Measurements from ENCODE around the gene CHIA. TPM values are rescaled to one million over a fixed set of nuclear protein-coding genes. Genes with fewer than 3 reads are reported as not detected.

The CHIA gene
- total RNA-seq, 1 experiment from 2014 or later = not detected

DNA sequence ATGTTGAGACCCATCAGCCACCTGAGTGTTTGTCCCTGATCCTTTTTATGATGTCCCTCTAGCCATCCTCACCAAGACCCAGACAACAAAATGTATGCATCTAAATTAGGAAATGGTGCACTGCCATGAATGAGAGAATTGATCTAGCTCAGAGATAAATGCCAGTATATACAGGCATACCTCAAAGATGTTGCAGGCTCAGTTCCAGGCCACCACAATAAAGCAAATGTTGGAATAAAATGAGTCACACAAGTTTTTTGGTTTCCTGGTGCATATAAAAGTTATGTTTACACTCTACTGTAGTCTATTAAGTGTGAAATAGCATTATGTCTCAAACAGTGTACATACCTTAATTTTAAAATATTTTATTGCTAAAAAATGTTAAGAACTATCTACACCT, 63.9 kb downstream of the CHIA start:
- Histone ChIP-seq H3K36me3 (ENCODE audit: control insufficient read depth in 1 of 2, insufficient read depth in 2 of 2, low read length in 2 of 2) (no peaks in the 10 kb centered on the region), H4K20me1 (ENCODE audit: insufficient read depth) (no peaks in the 10 kb centered on the region), H3K27me3 (ENCODE audit: insufficient read depth, low read length) (no peaks in the 10 kb centered on the region), H3K27ac (ENCODE audit: low read depth, low read length) (no peak overlapping the region), H3K4me1 (ENCODE audit: control insufficient read depth in 1 of 2, insufficient read depth in 2 of 2, low read length in 2 of 2) (no peaks in the 10 kb centered on the region), H3K4me2 (ENCODE audit: low read length) (no peak overlapping the region), H2AFZ (ENCODE audit: low read depth, low read length, poor library complexity, severe bottlenecking) (no peak overlapping the region), H3K9me2 (ENCODE audit: insufficient read depth) (no peaks in the 10 kb centered on the region), H3K9me3 (ENCODE audit: control insufficient read depth in 1 of 2, insufficient read depth in 1 of 2, low read depth in 1 of 2, low read length in 2 of 2) (no peaks in the 10 kb centered on the region), H3K79me2 (ENCODE audit: insufficient read depth, low read length) (no peaks in the 10 kb centered on the region), H3K9ac (ENCODE audit: low read length) (no peak overlapping the region), H3K4me3 (replicated peaks in 1 of 2; ENCODE audit: low read depth in 1 of 2, low read length in 2 of 2) (no peak overlapping the region)
- POLR2A ChIA-PET = no interaction called here
- intact Hi-C loops (cut with micrococcal nuclease) = no loop called here
- BruUV-seq (replicated peaks) = no TSS peak
- ATAC-seq = no peak
- TF ChIP-seq, protein P1, sequence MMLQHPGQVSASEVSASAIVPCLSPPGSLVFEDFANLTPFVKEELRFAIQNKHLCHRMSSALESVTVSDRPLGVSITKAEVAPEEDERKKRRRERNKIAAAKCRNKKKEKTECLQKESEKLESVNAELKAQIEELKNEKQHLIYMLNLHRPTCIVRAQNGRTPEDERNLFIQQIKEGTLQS (IDR thresholded peaks at IDR 0.05) = no peak
- TF ChIP-seq, protein P2, sequence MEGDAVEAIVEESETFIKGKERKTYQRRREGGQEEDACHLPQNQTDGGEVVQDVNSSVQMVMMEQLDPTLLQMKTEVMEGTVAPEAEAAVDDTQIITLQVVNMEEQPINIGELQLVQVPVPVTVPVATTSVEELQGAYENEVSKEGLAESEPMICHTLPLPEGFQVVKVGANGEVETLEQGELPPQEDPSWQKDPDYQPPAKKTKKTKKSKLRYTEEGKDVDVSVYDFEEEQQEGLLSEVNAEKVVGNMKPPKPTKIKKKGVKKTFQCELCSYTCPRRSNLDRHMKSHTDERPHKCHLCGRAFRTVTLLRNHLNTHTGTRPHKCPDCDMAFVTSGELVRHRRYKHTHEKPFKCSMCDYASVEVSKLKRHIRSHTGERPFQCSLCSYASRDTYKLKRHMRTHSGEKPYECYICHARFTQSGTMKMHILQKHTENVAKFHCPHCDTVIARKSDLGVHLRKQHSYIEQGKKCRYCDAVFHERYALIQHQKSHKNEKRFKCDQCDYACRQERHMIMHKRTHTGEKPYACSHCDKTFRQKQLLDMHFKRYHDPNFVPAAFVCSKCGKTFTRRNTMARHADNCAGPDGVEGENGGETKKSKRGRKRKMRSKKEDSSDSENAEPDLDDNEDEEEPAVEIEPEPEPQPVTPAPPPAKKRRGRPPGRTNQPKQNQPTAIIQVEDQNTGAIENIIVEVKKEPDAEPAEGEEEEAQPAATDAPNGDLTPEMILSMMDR (IDR thresholded peaks at IDR 0.05 in 2 of 3, conservative IDR thresholded peaks at IDR 0.05 in 1 of 3; ENCODE audit: borderline replicate concordance in 1 of 3, insufficient read depth in 1 of 3, low read depth in 2 of 3, low read length in 2 of 3) = no peak
- TF ChIP-seq FOSL1 (IDR thresholded peaks at IDR 0.05; ENCODE audit: low read depth) (no peak), EGR1 (IDR thresholded peaks at IDR 0.05; ENCODE audit: low read depth) (no peak), ZNF274 (IDR thresholded peaks at IDR 0.05; ENCODE audit: low read depth, low read length) (no peak), ELF1 (IDR thresholded peaks at IDR 0.05; ENCODE audit: borderline replicate concordance, low read depth) (no peak), POLR2AphosphoS5 (IDR thresholded peaks at IDR 0.05; ENCODE audit: low read depth, low read length) (no peak)
- RAD21 ChIA-PET (ENCODE audit: low non-redundant PET in 1 of 2, low total read pairs in 2 of 2, uncharacterized antibody in 2 of 2, unreplicated experiment in 2 of 2) = no interaction called here
- CTCF ChIA-PET = no interaction called here
- DNase-seq (ENCODE audit: low read depth, low spot score) = no peak

DNA sequence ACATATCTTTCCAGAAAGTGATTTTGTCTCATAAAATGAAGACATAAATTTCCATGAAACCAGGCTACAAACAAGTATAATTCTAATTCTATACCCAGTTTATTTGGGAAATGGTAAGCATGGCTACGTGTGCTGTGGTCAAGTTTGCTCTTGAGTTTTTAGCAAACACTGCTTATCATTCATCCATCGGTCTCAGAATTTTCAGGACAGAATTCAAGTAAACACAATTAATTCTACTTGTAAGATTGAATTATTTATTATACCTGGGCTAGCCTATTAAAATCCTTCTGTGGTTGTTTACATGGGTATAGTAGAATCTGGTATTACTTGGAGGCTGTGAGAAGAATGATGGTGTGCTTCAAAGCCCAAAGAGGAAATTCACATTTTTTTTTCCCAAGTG, 68.3 kb downstream of the CHIA start:
- Histone ChIP-seq H2AFZ (ENCODE audit: low read depth, low read length, poor library complexity, severe bottlenecking) (no peak overlapping the region), H3K27me3 (ENCODE audit: insufficient read depth, low read length) (no peaks in the 10 kb centered on the region), H3K9me2 (ENCODE audit: insufficient read depth) (no peaks in the 10 kb centered on the region), H3K4me3 (replicated peaks in 1 of 2; ENCODE audit: low read depth in 1 of 2, low read length in 2 of 2) (no peak overlapping the region), H3K4me2 (ENCODE audit: low read length) (no peak overlapping the region), H4K20me1 (ENCODE audit: insufficient read depth) (no peaks in the 10 kb centered on the region), H3K9me3 (ENCODE audit: control insufficient read depth in 1 of 2, insufficient read depth in 1 of 2, low read depth in 1 of 2, low read length in 2 of 2) (no peaks in the 10 kb centered on the region), H3K9ac (ENCODE audit: low read length) (no peak overlapping the region), H3K4me1 (ENCODE audit: control insufficient read depth in 1 of 2, insufficient read depth in 2 of 2, low read length in 2 of 2) (no peaks in the 10 kb centered on the region), H3K36me3 (ENCODE audit: control insufficient read depth in 1 of 2, insufficient read depth in 2 of 2, low read length in 2 of 2) (no peaks in the 10 kb centered on the region), H3K79me2 (ENCODE audit: insufficient read depth, low read length) (no peaks in the 10 kb centered on the region), H3K27ac (ENCODE audit: low read depth, low read length) (no peak overlapping the region)
- POLR2A ChIA-PET = no interaction called here
- BruUV-seq (replicated peaks) = no TSS peak
- intact Hi-C loops (cut with micrococcal nuclease) = no loop called here
- CTCF ChIA-PET = no interaction called here
- DNase-seq (ENCODE audit: low read depth, low spot score) = no peak
- RAD21 ChIA-PET (ENCODE audit: low non-redundant PET in 1 of 2, low total read pairs in 2 of 2, uncharacterized antibody in 2 of 2, unreplicated experiment in 2 of 2) = no interaction called here
- TF ChIP-seq ZFX (IDR thresholded peaks at IDR 0.05) (no peak), FOSL1 (IDR thresholded peaks at IDR 0.05; ENCODE audit: low read depth) (no peak), TCF7L2 (IDR thresholded peaks at IDR 0.05; ENCODE audit: borderline replicate concordance, extremely low read depth, insufficient read depth, insufficient read length) (no peak), POLR2AphosphoS5 (IDR thresholded peaks at IDR 0.05; ENCODE audit: low read depth, low read length) (no peak), SP1 (IDR thresholded peaks at IDR 0.05; ENCODE audit: low read depth) (no peak), EGR1 (IDR thresholded peaks at IDR 0.05; ENCODE audit: low read depth) (no peak), EZH2 (IDR thresholded peaks at IDR 0.05) (no peak), CBX3 (IDR thresholded peaks at IDR 0.05; ENCODE audit: low read depth) (no peak)
- TF ChIP-seq, protein P3, sequence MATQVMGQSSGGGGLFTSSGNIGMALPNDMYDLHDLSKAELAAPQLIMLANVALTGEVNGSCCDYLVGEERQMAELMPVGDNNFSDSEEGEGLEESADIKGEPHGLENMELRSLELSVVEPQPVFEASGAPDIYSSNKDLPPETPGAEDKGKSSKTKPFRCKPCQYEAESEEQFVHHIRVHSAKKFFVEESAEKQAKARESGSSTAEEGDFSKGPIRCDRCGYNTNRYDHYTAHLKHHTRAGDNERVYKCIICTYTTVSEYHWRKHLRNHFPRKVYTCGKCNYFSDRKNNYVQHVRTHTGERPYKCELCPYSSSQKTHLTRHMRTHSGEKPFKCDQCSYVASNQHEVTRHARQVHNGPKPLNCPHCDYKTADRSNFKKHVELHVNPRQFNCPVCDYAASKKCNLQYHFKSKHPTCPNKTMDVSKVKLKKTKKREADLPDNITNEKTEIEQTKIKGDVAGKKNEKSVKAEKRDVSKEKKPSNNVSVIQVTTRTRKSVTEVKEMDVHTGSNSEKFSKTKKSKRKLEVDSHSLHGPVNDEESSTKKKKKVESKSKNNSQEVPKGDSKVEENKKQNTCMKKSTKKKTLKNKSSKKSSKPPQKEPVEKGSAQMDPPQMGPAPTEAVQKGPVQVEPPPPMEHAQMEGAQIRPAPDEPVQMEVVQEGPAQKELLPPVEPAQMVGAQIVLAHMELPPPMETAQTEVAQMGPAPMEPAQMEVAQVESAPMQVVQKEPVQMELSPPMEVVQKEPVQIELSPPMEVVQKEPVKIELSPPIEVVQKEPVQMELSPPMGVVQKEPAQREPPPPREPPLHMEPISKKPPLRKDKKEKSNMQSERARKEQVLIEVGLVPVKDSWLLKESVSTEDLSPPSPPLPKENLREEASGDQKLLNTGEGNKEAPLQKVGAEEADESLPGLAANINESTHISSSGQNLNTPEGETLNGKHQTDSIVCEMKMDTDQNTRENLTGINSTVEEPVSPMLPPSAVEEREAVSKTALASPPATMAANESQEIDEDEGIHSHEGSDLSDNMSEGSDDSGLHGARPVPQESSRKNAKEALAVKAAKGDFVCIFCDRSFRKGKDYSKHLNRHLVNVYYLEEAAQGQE (IDR thresholded peaks at IDR 0.05; ENCODE audit: low read depth) = no peak
- no peak for ATAC-seq

All from HCT116 (cell line).